Activated T-cell treated with anti-CD3 and anti-CD28 coated beads, Interleukin-2, amount 50 U/mL, for 1 hour (primary cell): ENCODE data around the gene ARL17A.
"Not testable (repeated sequence)": the region's sequence is repeated elsewhere in the genome, so short reads cannot be mapped to it uniquely, and the experiment has no call there.

ENCODE experiments used
- DNase-seq: peaks from one replicate; pipeline ENCODE4 v3.0.0-alpha.2; 2020

Gene ARL17A

GRCh38 chr17:46579083-46580075, at the start of gene ARL17A:
Gene ARL17A, minus strand, starts transcription at chr17:46579691. Its CDS starts 3,369 bp downstream, at chr17:46576322.
- peak; percentile 61 for DNase-seq

- DNase-seq, result not testable (repeated sequence)
Observed at GRCh38 chr17:46628753-46629436, 49.4 kb upstream of the ARL17A start.

- not testable (repeated sequence) for DNase-seq
Observed at GRCh38 chr17:46627452-46627851, 48.0 kb upstream of the ARL17A start.

GRCh38 chr17:46624726-46625125, 45.2 kb upstream of the ARL17A start:
- not testable (repeated sequence) for DNase-seq

- not testable (repeated sequence) for DNase-seq
Observed at GRCh38 chr17:46623790-46624189, 44.3 kb upstream of the ARL17A start.

- not testable (repeated sequence) for DNase-seq
Observed at GRCh38 chr17:46618975-46619374, 39.5 kb upstream of the ARL17A start.

GRCh38 chr17:46617121-46617520, 37.6 kb upstream of the ARL17A start:
- not testable (repeated sequence) for DNase-seq

GRCh38 chr17:46613876-46614275, 34.4 kb upstream of the ARL17A start:
- not testable (repeated sequence) for DNase-seq

GRCh38 chr17:46611304-46611703, 31.8 kb upstream of the ARL17A start:
- not testable (repeated sequence) for DNase-seq

GRCh38 chr17:46603125-46603524, 23.6 kb upstream of the ARL17A start:
- DNase-seq, result not testable (repeated sequence)

GRCh38 chr17:46600767-46601166, 21.3 kb upstream of the ARL17A start:
- DNase-seq, result not testable (repeated sequence)

- DNase-seq, result not testable (repeated sequence)
Observed at GRCh38 chr17:46598344-46598931, 18.9 kb upstream of the ARL17A start.

- DNase-seq, result not testable (repeated sequence)
Observed at GRCh38 chr17:46591332-46591731, 11.8 kb upstream of the ARL17A start.

GRCh38 chr17:46590157-46591146, 11.0 kb upstream of the ARL17A start, which contains the start of gene NSF:
Gene NSF, plus strand, starts transcription at chr17:46590669. Its CDS starts 107 bp downstream, at chr17:46590776.
- DNase-seq, result not testable (repeated sequence)

- DNase-seq, result not testable (repeated sequence)
Observed at GRCh38 chr17:46585444-46585843, 6.0 kb upstream of the ARL17A start.

GRCh38 chr17:46580082-46580481, 591 bp upstream of the ARL17A start:
- DNase-seq, result not testable (repeated sequence)

GRCh38 chr17:46571796-46572195, 7.7 kb downstream of the ARL17A start:
- not testable (repeated sequence) for DNase-seq

GRCh38 chr17:46566980-46567379, 12.5 kb downstream of the ARL17A start:
- DNase-seq, result not testable (repeated sequence)

- not testable (repeated sequence) for DNase-seq
Observed at GRCh38 chr17:46566284-46566683, 13.2 kb downstream of the ARL17A start.

- DNase-seq, result not testable (repeated sequence)
Observed at GRCh38 chr17:46560048-46560447, 19.4 kb downstream of the ARL17A start.

GRCh38 chr17:46559155-46559554, 20.3 kb downstream of the ARL17A start:
- not testable (repeated sequence) for DNase-seq

- not testable (repeated sequence) for DNase-seq
Observed at GRCh38 chr17:46548607-46549006, 30.9 kb downstream of the ARL17A start.
